ENCODE measurements around the gene MAPT. TPM values are rescaled to one million over a fixed set of nuclear protein-coding genes. Genes with fewer than 3 reads are reported as not detected.

The MAPT gene
- total RNA-seq, 1 experiment from 2014 or later = 8.3 TPM

GRCh38 chr17:45871718-45872117 is 22.6 kb upstream of the MAPT start:
- Histone ChIP-seq H3K4me3 (ENCODE audit: low read depth, low read length, poor library complexity, severe bottlenecking) (no peak overlapping the region), H3K27me3 (replicated peaks; ENCODE audit: insufficient read depth, low read depth, low read length, poor library complexity) (no peaks in the 10 kb centered on the region), H3K27ac (ENCODE audit: low read depth, low read length, poor library complexity, severe bottlenecking) (no peak overlapping the region), H3K9me3 (ENCODE audit: low read depth, low read length, poor library complexity, severe bottlenecking) (no peaks in the 10 kb centered on the region), H3K36me3 (ENCODE audit: insufficient read depth, low read length, poor library complexity, severe bottlenecking) (no peaks in the 10 kb centered on the region), H3K4me1 (ENCODE audit: insufficient read depth, low read length, poor library complexity, severe bottlenecking) (peaks cover 23% of the 10 kb centered on the region)
- intact Hi-C loops (cut with micrococcal nuclease; ENCODE audit: unreplicated experiment) = no loop called here
- TF ChIP-seq EZH2 (IDR thresholded peaks at IDR 0.05; ENCODE audit: borderline replicate concordance, low read depth, low read length, poor library complexity, severe bottlenecking) = no peak
- no peak for TF ChIP-seq CTCF (conservative IDR thresholded peaks at IDR 0.05; ENCODE audit: low read depth, low read length)
- BruUV-seq (replicated peaks) = no TSS peak
- CTCF ChIA-PET = no interaction called here
- DNase-seq (ENCODE audit: low spot score) = no peak
- POLR2A ChIA-PET (ENCODE audit: low non-redundant PET) = no interaction called here

GRCh38 chr17:45873728-45874127 is 20.6 kb upstream of the MAPT start:
- DNase-seq (ENCODE audit: low spot score) = peak; percentile 71
- BruUV-seq (replicated peaks) = no TSS peak
- Histone ChIP-seq H3K4me3 (ENCODE audit: low read depth, low read length, poor library complexity, severe bottlenecking) (no peak overlapping the region), H3K27ac (ENCODE audit: low read depth, low read length, poor library complexity, severe bottlenecking) (peak overlapping the region; percentile 27), H3K27me3 (replicated peaks; ENCODE audit: insufficient read depth, low read depth, low read length, poor library complexity) (no peaks in the 10 kb centered on the region), H3K9me3 (ENCODE audit: low read depth, low read length, poor library complexity, severe bottlenecking) (no peaks in the 10 kb centered on the region), H3K4me1 (ENCODE audit: insufficient read depth, low read length, poor library complexity, severe bottlenecking) (peaks cover 23% of the 10 kb centered on the region), H3K36me3 (ENCODE audit: insufficient read depth, low read length, poor library complexity, severe bottlenecking) (no peaks in the 10 kb centered on the region)
- ChIA-PET POLR2A (ENCODE audit: low non-redundant PET) (interaction anchor here (0.5 kb wide), 1 partner anchor 214 kb away, joined by 5 read pairs; no protein-coding TSS in a partner anchor), CTCF (interaction anchor here (0.5 to 1.0 kb wide), 2 partner anchors 178 to 234 kb away, joined by 3 read pairs; no protein-coding TSS in a partner anchor)
- intact Hi-C loops (cut with micrococcal nuclease; ENCODE audit: unreplicated experiment) = no loop called here
- TF ChIP-seq EZH2 (IDR thresholded peaks at IDR 0.05; ENCODE audit: borderline replicate concordance, low read depth, low read length, poor library complexity, severe bottlenecking) (no peak), CTCF (conservative IDR thresholded peaks at IDR 0.05; ENCODE audit: low read depth, low read length) (no peak)

GRCh38 chr17:45874151-45874550 is 20.2 kb upstream of the MAPT start:
- intact Hi-C loops (cut with micrococcal nuclease; ENCODE audit: unreplicated experiment) = no loop called here
- Histone ChIP-seq H3K36me3 (ENCODE audit: insufficient read depth, low read length, poor library complexity, severe bottlenecking) (no peaks in the 10 kb centered on the region), H3K4me3 (ENCODE audit: low read depth, low read length, poor library complexity, severe bottlenecking) (no peak overlapping the region), H3K27me3 (replicated peaks; ENCODE audit: insufficient read depth, low read depth, low read length, poor library complexity) (no peaks in the 10 kb centered on the region), H3K4me1 (ENCODE audit: insufficient read depth, low read length, poor library complexity, severe bottlenecking) (peaks cover 23% of the 10 kb centered on the region), H3K27ac (ENCODE audit: low read depth, low read length, poor library complexity, severe bottlenecking) (peak overlapping the region; percentile 27), H3K9me3 (ENCODE audit: low read depth, low read length, poor library complexity, severe bottlenecking) (no peaks in the 10 kb centered on the region)
- DNase-seq (ENCODE audit: low spot score) = peak; percentile 24
- CTCF ChIA-PET = interaction anchor here (1.0 kb wide), 1 partner anchor 234 kb away, joined by 3 read pairs; no protein-coding TSS in a partner anchor
- TF ChIP-seq EZH2 (IDR thresholded peaks at IDR 0.05; ENCODE audit: borderline replicate concordance, low read depth, low read length, poor library complexity, severe bottlenecking) = no peak
- no peak for TF ChIP-seq CTCF (conservative IDR thresholded peaks at IDR 0.05; ENCODE audit: low read depth, low read length)
- POLR2A ChIA-PET (ENCODE audit: low non-redundant PET) = interaction anchor here (0.5 kb wide), 1 partner anchor 213 kb away, joined by 5 read pairs; no protein-coding TSS in a partner anchor
- no TSS peak for BruUV-seq (replicated peaks)

All from A673 (cell line).